Mesendoderm (in vitro differentiated cells): Measurements from ENCODE around the gene LRFN2.
A peak's percentile ranks its signal among the peaks of the same experiment; 100 is the strongest.

Experiments
- DNase-seq: peaks from one replicate; pipeline ENCODE4 v3.0.0; 2013
- H2AK5ac ChIP-seq: 2 replicates; pipeline ENCODE4 v1.6.1; 2013; ENCODE audit warnings: low read length, inconsistent platforms
- H2BK120ac ChIP-seq: 2 replicates; pipeline ENCODE4 v1.6.1; 2013; ENCODE audit warnings: low read depth, mild to moderate bottlenecking, low read length, moderate library complexity, mixed read lengths
- H2BK15ac ChIP-seq: replicated peaks from 2 replicates; pipeline ENCODE4 v1.6.1; 2013; ENCODE audit warnings: low read depth, mild to moderate bottlenecking, moderate library complexity
- H2BK5ac ChIP-seq: 2 replicates; pipeline ENCODE4 v1.6.1; 2013; ENCODE audit warnings: low read length, inconsistent platforms
- H3K18ac ChIP-seq: 2 replicates; pipeline ENCODE4 v1.6.1; 2013; ENCODE audit warnings: mild to moderate bottlenecking, low read length, mixed read lengths
- H3K23ac ChIP-seq: one replicate; pipeline ENCODE4 v1.6.1; 2013; ENCODE audit warnings: low read length
- H3K27ac ChIP-seq: 2 replicates; pipeline ENCODE4 v1.5.1; 2013; ENCODE audit warnings: low read depth, mild to moderate bottlenecking, inconsistent platforms, low read length, moderate library complexity
- H3K27me3 ChIP-seq: 2 replicates; pipeline ENCODE4 v1.6.1; 2013; ENCODE audit warnings: low read length, control low read depth, mild to moderate bottlenecking, inconsistent platforms; ENCODE audit not compliant: insufficient read depth, poor library complexity
- H3K36me3 ChIP-seq: 2 replicates; pipeline ENCODE4 v1.6.1; 2013; ENCODE audit warnings: low read length, inconsistent platforms; ENCODE audit not compliant: control insufficient read depth, insufficient read depth
- H3K4ac ChIP-seq: one replicate; pipeline ENCODE4 v1.6.1; 2013; ENCODE audit warnings: low read depth, mild to moderate bottlenecking, low read length, moderate library complexity
- H3K4me1 ChIP-seq: 2 replicates; pipeline ENCODE4 v1.6.1; 2013; ENCODE audit warnings: low read depth, low read length, inconsistent platforms; ENCODE audit not compliant: control insufficient read depth
- H3K4me2 ChIP-seq: 2 replicates; pipeline ENCODE4 v1.6.1; 2013; ENCODE audit warnings: low read length
- H3K4me3 ChIP-seq: 2 replicates; pipeline ENCODE4 v1.5.1; 2013; ENCODE audit warnings: mild to moderate bottlenecking, low read length
- H3K56ac ChIP-seq: one replicate; pipeline ENCODE4 v1.6.1; 2013; ENCODE audit warnings: low read length
- H3K79me1 ChIP-seq: 2 replicates; pipeline ENCODE4 v1.6.1; 2013; ENCODE audit warnings: low read length, inconsistent platforms
- H3K79me2 ChIP-seq: 2 replicates; pipeline ENCODE4 v1.6.1; 2013; ENCODE audit warnings: mild to moderate bottlenecking, low read length; ENCODE audit not compliant: control insufficient read depth, insufficient read depth
- H3K9ac ChIP-seq: 2 replicates; pipeline ENCODE4 v1.6.1; 2013; ENCODE audit warnings: low read length, inconsistent platforms
- H4K5ac ChIP-seq: one replicate; pipeline ENCODE4 v1.6.1; 2013; ENCODE audit warnings: low read length
- H4K8ac ChIP-seq: one replicate; pipeline ENCODE4 v1.6.1; 2013; ENCODE audit warnings: low read depth, mild to moderate bottlenecking, control low read depth, low read length, moderate library complexity
- WGBS: extraction: QIAGEN DNeasy Blood & Tissue Kit; methylation state at CpG from one replicate; pipeline ENCODE4 v1.1.7; 2013; ENCODE audit warnings: low lambda C conversion rate, missing lambda C conversion rate; ENCODE audit not compliant: insufficient coverage; ENCODE audit errors: extremely low coverage; 5-methylcytosine and 5-hydroxymethylcytosine counted together

The LRFN2 gene

GRCh38 chr6:40529040-40529439 is 58.1 kb downstream of the LRFN2 start:
- Histone ChIP-seq H2AK5ac (no peak overlapping the region), H3K27ac (no peak overlapping the region), H2BK15ac (no peak overlapping the region), H3K4me3 (no peak overlapping the region), H4K8ac (no peak overlapping the region), H3K36me3 (no peaks in the 10 kb centered on the region), H3K4me1 (no peaks in the 10 kb centered on the region), H4K5ac (no peak overlapping the region), H3K18ac (no peak overlapping the region), H3K4ac (no peak overlapping the region), H3K27me3 (no peaks in the 10 kb centered on the region), H3K79me2 (no peaks in the 10 kb centered on the region), H3K23ac (no peak overlapping the region), H3K79me1 (no peaks in the 10 kb centered on the region), H3K9ac (no peak overlapping the region), H3K56ac (no peak overlapping the region), H2BK5ac (no peak overlapping the region), H3K4me2 (no peak overlapping the region), H2BK120ac (no peak overlapping the region)
- no CpG with 5 or more reads among the region's 4 CpGs for WGBS
- no peak for DNase-seq

- Histone ChIP-seq H3K23ac (no peak overlapping the region), H3K27me3 (no peaks in the 10 kb centered on the region), H2AK5ac (no peak overlapping the region), H3K9ac (no peak overlapping the region), H3K79me2 (no peaks in the 10 kb centered on the region), H3K18ac (no peak overlapping the region), H3K4me3 (no peak overlapping the region), H3K4me1 (no peaks in the 10 kb centered on the region), H2BK5ac (no peak overlapping the region), H3K4ac (no peak overlapping the region), H4K5ac (no peak overlapping the region), H3K36me3 (no peaks in the 10 kb centered on the region), H3K4me2 (no peak overlapping the region), H3K56ac (no peak overlapping the region), H4K8ac (no peak overlapping the region), H2BK15ac (no peak overlapping the region), H2BK120ac (no peak overlapping the region), H3K27ac (no peak overlapping the region), H3K79me1 (no peaks in the 10 kb centered on the region)
- no CpG with 5 or more reads among the region's 5 CpGs for WGBS
- DNase-seq = no peak
Observed at GRCh38 chr6:40528051-40528450, 59.1 kb downstream of the LRFN2 start.

GRCh38 chr6:40526036-40526435 is 61.1 kb downstream of the LRFN2 start:
- H3K9ac ChIP-seq = no peak overlapping the region
- no peak overlapping the region for H3K27ac ChIP-seq
- no peak overlapping the region for H4K5ac ChIP-seq
- no peak overlapping the region for H3K4me3 ChIP-seq
- no peak overlapping the region for H3K23ac ChIP-seq
- no peak for DNase-seq
- no peak overlapping the region for H3K56ac ChIP-seq
- no peaks in the 10 kb centered on the region for H3K27me3 ChIP-seq
- H3K4ac ChIP-seq = no peak overlapping the region
- H3K36me3 ChIP-seq = no peaks in the 10 kb centered on the region
- H3K79me1 ChIP-seq = no peaks in the 10 kb centered on the region
- H2BK5ac ChIP-seq = no peak overlapping the region
- no peak overlapping the region for H2BK15ac ChIP-seq
- no peaks in the 10 kb centered on the region for H3K79me2 ChIP-seq
- H3K18ac ChIP-seq = no peak overlapping the region
- H3K4me1 ChIP-seq = no peaks in the 10 kb centered on the region
- no CpG with 5 or more reads among the region's 6 CpGs for WGBS
- no peak overlapping the region for H4K8ac ChIP-seq
- H3K4me2 ChIP-seq = no peak overlapping the region
- no peak overlapping the region for H2AK5ac ChIP-seq
- no peak overlapping the region for H2BK120ac ChIP-seq

DNA sequence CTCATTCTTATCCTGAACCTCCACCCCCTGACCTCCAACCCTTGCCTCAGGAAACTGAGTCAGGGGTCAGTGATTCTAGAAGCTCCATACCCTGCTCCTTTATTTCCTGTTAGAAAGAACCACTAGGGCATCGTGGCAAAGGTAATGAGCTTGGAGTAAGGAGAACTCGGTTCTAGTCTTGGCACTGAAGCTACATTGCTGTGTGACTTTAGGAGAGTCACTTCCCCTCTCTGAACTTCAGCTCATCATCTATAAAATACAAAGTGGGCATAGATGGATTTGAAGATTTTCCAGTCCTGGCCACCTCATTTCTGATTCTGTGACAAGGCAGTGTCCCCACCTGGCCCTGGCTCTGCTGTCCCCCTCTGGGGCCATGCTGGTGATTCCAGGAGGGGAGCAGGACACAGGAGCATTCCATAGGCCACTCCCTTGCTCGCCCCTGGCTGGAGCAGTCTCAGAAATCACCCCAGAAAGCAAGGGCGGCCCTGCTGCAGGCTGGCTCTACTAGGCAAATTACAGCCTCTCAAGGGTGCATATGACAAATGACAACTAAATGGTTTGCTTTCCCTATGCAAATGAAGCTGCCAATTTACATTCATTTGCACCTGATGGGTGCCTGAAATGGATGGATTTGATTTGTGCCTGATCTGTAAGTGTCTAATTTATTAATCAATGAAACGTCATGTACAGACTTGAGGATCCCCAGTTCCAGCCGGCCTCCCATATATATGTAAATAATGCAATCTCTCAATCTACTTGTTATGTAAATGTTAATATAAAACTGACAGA is 62.2 kb downstream of the LRFN2 start:
- no peak for DNase-seq
- Histone ChIP-seq H3K4me1 (no peaks in the 10 kb centered on the region), H3K4ac (no peak overlapping the region), H2BK15ac (no peak overlapping the region), H3K27me3 (no peaks in the 10 kb centered on the region), H3K18ac (no peak overlapping the region), H3K56ac (no peak overlapping the region), H3K27ac (no peak overlapping the region), H4K5ac (no peak overlapping the region), H3K79me2 (no peaks in the 10 kb centered on the region), H4K8ac (no peak overlapping the region), H3K9ac (no peak overlapping the region), H2AK5ac (no peak overlapping the region), H3K36me3 (no peaks in the 10 kb centered on the region), H3K79me1 (no peaks in the 10 kb centered on the region), H3K4me2 (no peak overlapping the region), H3K4me3 (no peak overlapping the region), H3K23ac (no peak overlapping the region), H2BK120ac (no peak overlapping the region), H2BK5ac (no peak overlapping the region)
- no CpG with 5 or more reads among the region's 6 CpGs for WGBS

- Histone ChIP-seq H2BK120ac (no peak overlapping the region), H2AK5ac (no peak overlapping the region), H3K4me1 (no peaks in the 10 kb centered on the region), H3K79me1 (no peaks in the 10 kb centered on the region), H3K4ac (no peak overlapping the region), H3K27me3 (no peaks in the 10 kb centered on the region), H4K8ac (no peak overlapping the region), H3K4me2 (no peak overlapping the region), H3K9ac (no peak overlapping the region), H3K4me3 (no peak overlapping the region), H3K18ac (no peak overlapping the region), H2BK15ac (no peak overlapping the region), H3K36me3 (no peaks in the 10 kb centered on the region), H3K79me2 (no peaks in the 10 kb centered on the region), H4K5ac (no peak overlapping the region), H3K27ac (no peak overlapping the region), H2BK5ac (no peak overlapping the region), H3K23ac (no peak overlapping the region), H3K56ac (peak overlapping the region; percentile 12)
- DNase-seq = no peak
- WGBS = no CpG with 5 or more reads among the region's 5 CpGs
Observed at GRCh38 chr6:40523505-40524172, 63.5 kb downstream of the LRFN2 start.
